ENCODE data around the gene TBC1D16.

DNA sequence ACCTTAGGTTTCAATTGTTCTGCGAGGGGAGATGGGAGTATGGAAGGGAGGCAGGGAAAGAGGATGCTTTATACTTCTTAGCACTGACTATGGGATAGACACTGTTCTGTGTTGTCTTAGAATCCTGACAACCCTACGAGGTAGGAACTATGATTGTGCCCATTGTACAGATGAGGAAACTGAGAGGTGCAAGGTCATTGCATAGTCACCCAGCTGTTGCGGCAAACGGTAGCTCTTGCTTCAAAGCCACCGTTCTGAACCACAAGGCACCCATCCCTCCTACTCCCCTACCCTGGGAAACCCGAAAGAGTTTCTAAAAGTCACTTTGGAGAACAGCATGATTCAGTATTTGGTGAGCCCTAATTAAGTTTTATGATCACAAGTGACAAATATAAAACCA is 8.3 kb upstream of the TBC1D16 start:
- no peak for TF ChIP-seq CTCF (IDR thresholded peaks at IDR 0.05)
- TF ChIP-seq POLR2A (IDR thresholded peaks at IDR 0.05) = no peak

All from lower leg skin (tissue), 3 donors.